HG03571 (cell line): ENCODE data around the gene BPIFB2.

Experiments used
- ATAC-seq: cut with Tn5 transposase; IDR thresholded peaks from one replicate; pipeline ENCODE4 v1.9.1; 2021; ENCODE audit not compliant: unreplicated experiment

Gene BPIFB2

GRCh38 chr20:32984196-32984595 is 23.3 kb upstream of the BPIFB2 start:
- ATAC-seq: no peak

GRCh38 chr20:32984631-32985354 is 22.7 kb upstream of the BPIFB2 start:
- ATAC-seq: no peak

GRCh38 chr20:32985596-32985995 is 21.9 kb upstream of the BPIFB2 start:
- no peak for ATAC-seq

- ATAC-seq: no peak
Measured at GRCh38 chr20:32986331-32986966, 21.1 kb upstream of the BPIFB2 start.

- no peak for ATAC-seq
Measured at GRCh38 chr20:32987044-32987825, 20.3 kb upstream of the BPIFB2 start.

- ATAC-seq: no peak
Measured at GRCh38 chr20:32988008-32988407, 19.5 kb upstream of the BPIFB2 start.

- ATAC-seq: no peak
Measured at GRCh38 chr20:32989507-32990283, 17.8 kb upstream of the BPIFB2 start.

GRCh38 chr20:32990426-32990825 is 17.1 kb upstream of the BPIFB2 start:
- ATAC-seq: no peak

GRCh38 chr20:32991383-32991782 is 16.1 kb upstream of the BPIFB2 start:
- no peak for ATAC-seq

GRCh38 chr20:32991792-32992641 is 15.5 kb upstream of the BPIFB2 start:
- ATAC-seq: no peak

GRCh38 chr20:32993496-32994050 is 13.9 kb upstream of the BPIFB2 start:
- ATAC-seq: no peak

GRCh38 chr20:32995802-32996201 is 11.7 kb upstream of the BPIFB2 start:
- no peak for ATAC-seq

GRCh38 chr20:32997431-32997830 is 10.1 kb upstream of the BPIFB2 start:
- no peak for ATAC-seq

- ATAC-seq: no peak
Measured at GRCh38 chr20:32999603-33000250, 7.8 kb upstream of the BPIFB2 start.

GRCh38 chr20:33000802-33001466 is 6.6 kb upstream of the BPIFB2 start:
- no peak for ATAC-seq

- no peak for ATAC-seq
Measured at GRCh38 chr20:33002087-33002808, 5.3 kb upstream of the BPIFB2 start.

- ATAC-seq: no peak
Measured at GRCh38 chr20:33004141-33004751, 3.3 kb upstream of the BPIFB2 start, which contains the start of gene SUN5. Gene SUN5 (minus strand): TSS chr20:33004433. CDS start chr20:33004340, 93 bp downstream.

GRCh38 chr20:33005132-33005566 is 2.4 kb upstream of the BPIFB2 start:
- no peak for ATAC-seq
